ENCODE measurements around the gene EFHC1.

EFHC1 gene

GRCh38 chr6:52545406-52546119, 125.4 kb downstream of the EFHC1 start:
- TF ChIP-seq, protein P1, sequence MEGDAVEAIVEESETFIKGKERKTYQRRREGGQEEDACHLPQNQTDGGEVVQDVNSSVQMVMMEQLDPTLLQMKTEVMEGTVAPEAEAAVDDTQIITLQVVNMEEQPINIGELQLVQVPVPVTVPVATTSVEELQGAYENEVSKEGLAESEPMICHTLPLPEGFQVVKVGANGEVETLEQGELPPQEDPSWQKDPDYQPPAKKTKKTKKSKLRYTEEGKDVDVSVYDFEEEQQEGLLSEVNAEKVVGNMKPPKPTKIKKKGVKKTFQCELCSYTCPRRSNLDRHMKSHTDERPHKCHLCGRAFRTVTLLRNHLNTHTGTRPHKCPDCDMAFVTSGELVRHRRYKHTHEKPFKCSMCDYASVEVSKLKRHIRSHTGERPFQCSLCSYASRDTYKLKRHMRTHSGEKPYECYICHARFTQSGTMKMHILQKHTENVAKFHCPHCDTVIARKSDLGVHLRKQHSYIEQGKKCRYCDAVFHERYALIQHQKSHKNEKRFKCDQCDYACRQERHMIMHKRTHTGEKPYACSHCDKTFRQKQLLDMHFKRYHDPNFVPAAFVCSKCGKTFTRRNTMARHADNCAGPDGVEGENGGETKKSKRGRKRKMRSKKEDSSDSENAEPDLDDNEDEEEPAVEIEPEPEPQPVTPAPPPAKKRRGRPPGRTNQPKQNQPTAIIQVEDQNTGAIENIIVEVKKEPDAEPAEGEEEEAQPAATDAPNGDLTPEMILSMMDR (IDR thresholded peaks at IDR 0.05; ENCODE audit: low read depth, low read length): no peak
- DNase-seq (ENCODE audit: extremely low read depth, low read depth): no peak

DNA sequence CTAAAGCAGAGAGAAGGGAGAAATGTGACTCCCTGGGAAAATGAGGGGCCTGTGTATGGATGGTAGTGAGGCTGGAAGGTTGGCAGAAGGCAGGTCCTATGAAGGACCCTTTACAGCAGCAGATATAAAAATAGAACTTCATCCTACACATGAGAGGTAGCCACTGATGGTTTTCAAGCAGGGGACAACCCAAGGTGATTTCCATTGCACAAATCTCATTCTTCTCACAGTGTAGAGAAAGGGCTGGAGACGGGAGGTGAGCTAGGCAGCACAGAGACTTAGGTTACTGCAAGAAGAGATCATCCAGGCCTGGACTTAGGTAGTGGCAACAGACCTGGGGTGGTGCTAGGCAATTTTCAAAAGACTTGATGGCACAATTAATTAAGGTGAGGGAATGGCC, 126.0 kb downstream of the EFHC1 start:
- TF ChIP-seq, protein P1 (IDR thresholded peaks at IDR 0.05; ENCODE audit: low read depth, low read length): no peak
- DNase-seq (ENCODE audit: extremely low read depth, low read depth): no peak

DNA sequence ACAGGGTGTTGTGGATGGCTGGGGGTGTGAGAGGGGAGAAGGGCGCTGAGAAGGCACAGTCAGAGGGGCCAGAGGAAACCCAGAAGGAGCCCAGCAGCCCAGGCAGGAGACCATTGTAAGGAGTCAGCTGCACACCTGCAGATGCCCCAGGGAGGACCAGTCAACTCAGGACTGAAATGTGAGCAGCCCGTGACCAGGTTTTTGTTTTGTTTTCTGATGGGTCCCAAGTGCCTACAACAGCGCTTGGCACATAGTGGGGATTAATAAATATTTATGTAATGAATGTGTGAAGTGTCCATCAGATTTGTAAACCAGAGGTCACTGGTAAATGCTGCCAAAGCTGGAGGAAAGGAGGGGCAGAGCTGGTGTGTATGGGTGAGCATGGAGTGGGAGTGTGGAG, 126.5 kb downstream of the EFHC1 start:
- DNase-seq (ENCODE audit: extremely low read depth, low read depth): no peak
- TF ChIP-seq, protein P1 (IDR thresholded peaks at IDR 0.05; ENCODE audit: low read depth, low read length): no peak

- TF ChIP-seq, protein P1 (IDR thresholded peaks at IDR 0.05; ENCODE audit: low read depth, low read length): no peak
- no peak for DNase-seq (ENCODE audit: extremely low read depth, low read depth)
Observed at GRCh38 chr6:52547647-52548352, 127.7 kb downstream of the EFHC1 start.

DNA sequence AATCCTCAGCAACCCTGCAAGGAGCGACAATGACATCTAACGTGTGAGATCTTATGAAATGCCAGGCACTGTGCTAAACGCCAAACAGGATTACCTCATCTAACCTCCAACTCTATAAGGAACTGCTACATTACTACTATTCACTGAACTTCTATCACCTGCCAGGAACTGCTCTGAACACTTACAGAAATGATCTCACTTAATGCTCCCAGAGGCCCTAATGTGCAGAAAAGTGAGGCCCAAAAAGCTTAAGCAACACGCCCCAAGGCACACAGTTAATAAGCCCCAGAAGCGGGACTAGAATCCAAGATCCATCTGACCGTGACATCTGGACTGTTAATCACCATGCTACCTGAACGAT, 128.2 kb downstream of the EFHC1 start:
- no peak for DNase-seq (ENCODE audit: extremely low read depth, low read depth)
- TF ChIP-seq, protein P1 (IDR thresholded peaks at IDR 0.05; ENCODE audit: low read depth, low read length): no peak

DNA sequence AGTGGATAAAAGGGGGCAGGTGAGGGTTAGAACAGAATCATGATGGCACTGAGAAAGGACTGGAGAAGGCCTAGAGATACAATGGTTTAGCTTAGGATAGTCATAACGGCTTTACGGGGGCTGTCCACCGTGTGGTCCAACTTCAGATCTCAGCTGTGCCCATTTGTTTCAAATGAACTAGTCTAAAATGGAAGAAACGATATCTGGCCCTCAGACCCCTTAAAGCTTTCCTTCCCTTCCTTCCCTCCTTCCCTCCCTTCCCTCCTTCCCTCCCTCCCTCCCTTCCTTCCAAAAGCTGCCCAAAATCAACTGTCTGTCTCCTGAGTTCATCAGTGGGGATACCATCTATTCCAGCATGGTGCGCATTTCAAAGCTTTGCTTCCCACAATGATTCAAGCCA, 128.9 kb downstream of the EFHC1 start:
- TF ChIP-seq, protein P1 (IDR thresholded peaks at IDR 0.05; ENCODE audit: low read depth, low read length): no peak
- DNase-seq (ENCODE audit: extremely low read depth, low read depth): no peak

- TF ChIP-seq, protein P1 (IDR thresholded peaks at IDR 0.05; ENCODE audit: low read depth, low read length): no peak
- DNase-seq (ENCODE audit: extremely low read depth, low read depth): no peak
Observed at GRCh38 chr6:52549428-52549827, 129.3 kb downstream of the EFHC1 start.
